SHP77 treated with DMSO at 0.1 percent for 48 hours (cell line): Measurements from ENCODE around the gene TNFAIP3.
"Not testable (repeated sequence)": the region's sequence is repeated elsewhere in the genome, so short reads cannot be mapped to it uniquely, and the experiment has no call there.

Experiments
- DNase-seq: peaks from one replicate; lab custom pipeline; 2025; lab: John Stamatoyannopoulos, UW

Gene TNFAIP3

GRCh38 chr6:137866914-137867684 is at the start of gene TNFAIP3:
TSS of gene TNFAIP3 (plus strand) at chr6:137867259. CDS start at chr6:137871228, 3,969 bp downstream.
- DNase-seq = peak; percentile 38

DNA sequence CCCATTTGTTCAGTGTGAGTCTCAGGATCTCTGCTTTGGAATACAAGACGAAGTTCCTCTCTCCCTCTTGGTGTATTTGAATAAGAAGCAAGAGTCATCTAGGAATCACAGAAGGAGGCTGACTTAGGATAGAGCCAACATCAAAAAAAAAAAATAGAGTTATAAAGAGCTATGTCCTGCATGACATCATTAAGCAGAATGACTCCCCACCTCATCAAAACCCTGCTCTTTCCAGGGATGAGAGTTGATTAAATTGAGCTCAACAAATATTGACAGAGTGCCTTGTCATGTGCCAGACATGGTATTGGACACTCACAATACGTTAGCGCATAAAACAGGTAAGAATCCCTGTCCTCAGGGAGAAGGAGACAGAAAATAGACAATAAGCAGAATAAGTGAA is 48.6 kb upstream of the TNFAIP3 start:
- no peak for DNase-seq

DNA sequence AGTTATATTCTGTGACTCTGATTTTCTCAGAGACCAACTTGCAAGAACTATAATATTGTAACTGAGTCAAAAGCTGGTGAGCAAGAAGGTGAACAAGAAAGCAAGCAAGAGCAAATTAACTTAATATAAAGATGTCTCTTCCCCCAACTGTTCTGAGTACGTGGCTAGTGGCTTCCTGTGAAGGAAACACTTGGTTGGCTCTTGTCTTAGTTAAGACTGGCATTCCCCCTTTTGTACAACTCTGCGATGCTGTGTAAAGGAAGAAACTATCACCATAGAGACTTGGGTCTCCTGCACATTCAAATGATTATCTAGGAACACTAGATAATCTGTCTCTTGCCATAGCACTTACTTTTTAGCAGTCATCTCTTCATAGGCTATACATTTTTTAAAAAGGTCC is 47.3 kb upstream of the TNFAIP3 start:
- no peak for DNase-seq

DNA sequence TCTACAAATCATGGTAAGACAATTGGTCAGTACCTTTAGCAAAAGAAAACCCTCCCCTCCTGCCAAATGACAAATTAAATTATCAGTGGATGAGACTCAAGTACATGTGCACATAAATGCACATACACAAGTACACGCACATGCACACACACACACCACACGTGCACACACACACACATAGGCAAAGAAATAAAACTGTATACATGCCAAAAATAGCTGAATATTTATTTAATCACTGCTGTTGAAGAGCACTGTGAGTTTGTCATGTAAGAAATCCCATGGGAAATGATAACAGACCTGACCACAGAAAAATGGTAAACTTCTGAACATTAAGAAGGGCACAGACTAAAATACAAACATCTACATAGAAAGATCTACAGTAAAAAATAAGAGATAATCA is 46.6 kb upstream of the TNFAIP3 start:
- DNase-seq = no peak

GRCh38 chr6:137820952-137821351 is 46.1 kb upstream of the TNFAIP3 start:
- DNase-seq = no peak

DNA sequence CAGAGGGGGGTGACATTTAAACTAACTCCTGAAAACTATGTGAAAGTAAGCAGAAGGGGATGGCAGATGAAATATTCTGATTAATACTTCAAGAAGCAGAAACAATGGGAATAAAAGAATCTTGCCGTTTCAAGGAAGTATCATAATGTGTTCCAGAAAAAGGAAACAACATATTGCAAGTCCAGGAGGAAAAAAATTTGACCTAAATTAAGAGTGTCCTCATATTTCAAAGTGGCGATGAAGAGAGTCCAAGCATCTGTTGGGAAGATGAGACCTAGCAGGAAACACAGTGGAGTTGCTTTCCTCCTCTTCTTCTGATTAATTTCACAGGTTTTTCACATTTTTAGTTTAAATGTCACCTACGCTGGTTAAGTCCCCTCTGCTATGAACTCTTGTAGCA is 45.6 kb upstream of the TNFAIP3 start:
- DNase-seq = no peak

DNA sequence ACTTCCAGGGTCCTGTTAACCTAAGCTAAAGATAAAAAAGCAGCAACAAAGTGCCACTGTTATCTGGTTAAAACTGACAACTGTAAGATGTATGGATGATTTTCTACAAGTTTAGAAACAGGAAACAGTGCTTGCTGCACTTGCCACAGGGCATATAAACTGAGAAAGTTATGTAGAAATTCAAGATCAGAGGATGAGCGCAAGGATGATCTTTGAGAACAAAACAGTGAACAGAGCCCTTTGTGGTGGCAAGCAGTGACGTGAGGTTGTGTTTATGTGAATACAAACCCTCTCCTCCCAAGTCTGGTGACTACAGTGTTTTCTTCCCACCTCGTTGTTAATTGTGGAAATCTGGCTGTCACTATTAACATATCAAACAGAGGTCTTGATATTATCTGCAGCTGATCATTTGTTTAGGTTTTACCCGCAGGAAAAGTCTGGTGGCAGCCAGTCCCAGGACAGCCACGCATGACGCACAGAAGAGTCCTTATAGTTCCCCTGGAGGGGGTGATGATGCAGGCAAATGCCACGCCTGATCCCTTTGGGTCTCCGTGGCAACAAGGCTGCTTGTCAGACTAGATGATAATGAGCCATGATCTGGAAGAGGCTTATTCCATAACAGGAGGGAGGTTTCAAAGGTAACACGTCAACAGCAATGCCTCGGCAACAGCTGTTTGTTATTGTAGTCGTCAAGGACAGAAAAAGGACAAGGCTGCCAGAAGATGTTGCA is 43.1 kb upstream of the TNFAIP3 start:
- no peak for DNase-seq

GRCh38 chr6:137824556-137824879 is 42.5 kb upstream of the TNFAIP3 start:
- no peak for DNase-seq

GRCh38 chr6:137824896-137825295 is 42.2 kb upstream of the TNFAIP3 start:
- no peak for DNase-seq

- no peak for DNase-seq
Observed at GRCh38 chr6:137827411-137827940, 39.6 kb upstream of the TNFAIP3 start.

DNA sequence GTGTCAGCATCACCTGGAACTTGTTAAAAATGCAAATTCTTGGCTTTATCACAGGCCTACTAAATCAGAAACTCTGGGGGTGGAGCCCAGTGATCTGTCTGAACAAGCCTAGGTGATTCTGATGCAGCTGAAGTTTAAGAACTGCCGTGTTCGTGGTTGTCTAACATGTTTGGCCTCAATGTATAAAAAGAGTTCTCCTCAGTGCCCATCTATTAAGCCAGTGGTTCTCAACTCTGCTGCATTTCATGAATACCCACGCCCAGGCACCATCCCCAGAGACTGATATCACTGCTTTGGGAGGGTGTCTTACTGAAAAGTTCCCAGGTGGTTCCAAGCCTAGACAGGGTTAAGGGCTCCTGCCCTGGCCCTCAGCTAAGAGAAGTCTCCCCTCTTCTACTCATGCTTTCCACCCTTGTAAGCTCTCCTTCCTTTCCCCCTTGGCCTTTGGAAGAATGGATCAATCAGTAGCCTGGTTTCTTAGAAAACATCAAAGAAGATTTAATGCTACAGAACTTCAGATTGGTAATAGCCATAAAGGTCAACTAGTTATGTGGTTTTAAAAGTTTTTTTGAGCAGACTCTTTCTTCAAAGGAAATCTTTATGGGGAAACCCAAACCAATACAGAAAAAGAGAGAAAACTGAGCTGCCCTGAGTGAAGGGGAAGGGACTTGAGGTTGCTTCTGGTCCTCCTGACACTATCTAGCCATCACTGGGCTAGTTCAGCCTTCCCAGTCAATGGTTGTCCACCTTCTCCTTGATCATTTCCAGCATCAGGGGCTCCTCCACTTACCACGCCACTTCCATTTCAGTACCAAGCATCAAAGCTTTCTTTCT is 38.9 kb upstream of the TNFAIP3 start:
- no peak for DNase-seq

DNA sequence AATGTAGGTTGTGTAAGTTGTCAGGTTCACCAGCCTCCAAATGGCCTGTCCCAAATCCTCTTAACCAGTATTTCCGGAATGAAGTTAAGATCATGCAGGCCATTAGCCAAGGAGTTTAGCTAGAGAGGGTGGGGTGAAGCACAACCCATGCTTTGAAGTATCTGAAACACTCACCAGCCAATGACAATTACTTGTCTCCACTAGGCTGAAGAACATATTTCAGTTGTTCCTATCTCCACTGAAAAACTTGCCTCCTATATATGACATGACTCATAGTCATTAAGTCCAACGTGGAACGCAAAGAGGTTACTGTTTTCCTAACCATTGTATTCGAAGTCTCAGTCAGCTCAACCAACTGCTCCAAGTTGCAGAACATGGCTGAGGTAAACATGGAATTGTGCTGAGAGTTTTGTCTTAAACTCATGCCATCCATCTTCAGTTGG is 37.4 kb upstream of the TNFAIP3 start:
- no peak for DNase-seq

- no peak for DNase-seq
Observed at GRCh38 chr6:137830511-137830911, 36.5 kb upstream of the TNFAIP3 start.

DNA sequence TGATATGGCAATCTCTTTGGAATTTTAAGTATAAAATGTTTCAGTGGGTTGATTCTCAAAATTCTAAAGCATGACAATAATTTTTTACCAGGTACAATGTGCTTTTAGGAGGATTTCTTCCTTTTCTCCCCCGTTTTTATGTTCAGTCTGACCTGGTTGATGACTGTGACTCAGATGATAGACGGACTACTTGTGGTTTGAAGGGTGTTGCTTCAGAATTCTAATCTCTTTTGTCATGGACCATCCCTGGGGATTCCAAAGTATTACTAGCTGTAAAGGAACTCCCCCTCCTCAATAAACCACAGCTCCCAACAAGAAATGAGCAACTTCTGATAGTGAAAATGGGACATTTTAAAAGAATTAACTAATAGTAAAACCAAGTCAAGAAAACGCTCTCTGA is 34.9 kb upstream of the TNFAIP3 start:
- no peak for DNase-seq

- DNase-seq = no peak
Observed at GRCh38 chr6:137834508-137834907, 32.6 kb upstream of the TNFAIP3 start.

GRCh38 chr6:137836788-137837187 is 30.3 kb upstream of the TNFAIP3 start:
- no peak for DNase-seq

- not testable (repeated sequence) for DNase-seq
Observed at GRCh38 chr6:137838090-137838489, 29.0 kb upstream of the TNFAIP3 start.

- DNase-seq = not testable (repeated sequence)
Observed at GRCh38 chr6:137838597-137838996, 28.5 kb upstream of the TNFAIP3 start.

GRCh38 chr6:137839076-137839475 is 28.0 kb upstream of the TNFAIP3 start:
- no peak for DNase-seq

DNA sequence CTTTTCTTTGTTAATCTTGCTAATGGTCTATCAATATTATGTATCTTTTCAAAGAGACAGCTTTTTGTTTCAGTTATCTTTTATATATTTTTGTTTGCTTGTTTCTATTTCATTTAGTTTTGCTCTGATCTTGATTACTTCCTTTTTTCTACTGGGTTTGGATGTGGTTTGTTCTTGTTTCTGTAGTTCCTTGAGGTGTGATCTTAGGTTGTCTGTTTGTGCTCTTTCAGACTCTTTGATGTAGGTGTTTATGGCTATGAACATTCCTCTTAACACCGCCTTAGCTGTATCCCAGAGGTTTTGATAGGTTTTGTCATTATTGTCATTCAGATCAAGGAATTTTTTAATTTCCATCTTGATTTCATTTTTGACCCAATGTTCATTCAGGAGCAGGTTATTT is 26.8 kb upstream of the TNFAIP3 start:
- no peak for DNase-seq

DNA sequence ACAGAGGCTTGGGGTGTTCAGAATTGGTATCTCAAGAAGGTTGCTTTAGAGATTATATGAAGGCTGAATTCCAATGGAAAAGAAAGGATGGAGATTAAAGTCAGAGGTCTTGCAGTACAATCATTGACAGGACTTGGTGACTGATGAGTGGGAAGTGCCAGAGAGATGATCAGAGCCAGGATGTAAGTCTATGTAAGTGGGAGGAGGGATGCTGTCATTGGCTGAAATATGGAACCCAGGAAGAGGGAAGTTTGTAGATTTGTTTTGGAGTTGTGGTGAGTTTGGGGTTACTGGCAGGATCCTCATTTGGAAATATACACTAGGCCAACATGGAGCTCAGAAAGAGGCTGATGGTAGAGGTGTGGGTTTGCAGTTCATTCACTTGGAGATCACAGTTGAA is 23.8 kb upstream of the TNFAIP3 start:
- no peak for DNase-seq

GRCh38 chr6:137844327-137844726 is 22.7 kb upstream of the TNFAIP3 start:
- not testable (repeated sequence) for DNase-seq
